Upper lobe of left lung (tissue), 6 donors: ENCODE measurements around the gene KMT2A. TPM values are rescaled to one million over a fixed set of nuclear protein-coding genes. Genes with fewer than 3 reads are reported as not detected.
A peak's percentile ranks its signal among the peaks of the same experiment; 100 is the strongest.

Source experiments
- ATAC-seq, 2 donors: fragments of 200-7000 bp; cut with Tn5 transposase; one replicate each; pipeline ENCODE4 v1.9.1; 2022; ENCODE audit warnings: mild to moderate bottlenecking in 2 of 2, moderate library complexity in 2 of 2; ENCODE audit not compliant: low FRiP score in 2 of 2
- DNase-seq, 2 donors: peaks; one replicate each; pipeline ENCODE4 v3.0.0-alpha.2; 2019 to 2020
- H3K27ac ChIP-seq, 4 donors: fragments of 200-600 bp; sonication (generic); one replicate each; pipeline ENCODE4 v1.5.1; 2016 to 2019
- H3K27me3 ChIP-seq, 4 donors: fragments of 200-600 bp; sonication (generic); one replicate each; pipeline ENCODE4 v1.5.1; 2017 to 2019
- H3K36me3 ChIP-seq, 4 donors: fragments of 200-600 bp; sonication (generic); one replicate each; pipeline ENCODE4 v1.5.1; 2016 to 2019
- H3K4me1 ChIP-seq, 4 donors: fragments of 200-600 bp; sonication (generic); one replicate each; pipeline ENCODE4 v1.5.1; 2018 to 2019
- H3K4me3 ChIP-seq, 4 donors: fragments of 200-600 bp; sonication (generic); one replicate each; pipeline ENCODE4 v1.5.1; 2017 to 2019; ENCODE audit warnings: mild to moderate bottlenecking in 2 of 4, moderate library complexity in 1 of 4
- H3K9me3 ChIP-seq, 4 donors: fragments of 200-600 bp; sonication (generic); one replicate each; pipeline ENCODE4 v1.5.1; 2018 to 2019
- EP300 ChIP-seq, 4 donors: sonication (generic); formaldehyde crosslinking; IDR thresholded peaks; one replicate each; pipeline ENCODE4 v1.5.1; 2017; ENCODE audit warnings: antibody characterized with exemption in 4 of 4, control low read depth in 2 of 4
- POLR2A ChIP-seq, 4 donors: fragments of 450-650 bp; IDR thresholded peaks; one replicate each; pipeline ENCODE4 v1.5.1; 2016 to 2017; ENCODE audit warnings: antibody characterized with exemption in 4 of 4, mild to moderate bottlenecking in 2 of 4
- POLR2AphosphoS5 ChIP-seq, 2 donors: sonication (generic); formaldehyde crosslinking; IDR thresholded peaks; one replicate each; pipeline ENCODE4 v1.5.1; 2017; ENCODE audit warnings: antibody characterized with exemption in 2 of 2
- WGBS, 2 donors: methylation state at CpG; one replicate each; pipeline ENCODE4 v1.1.5; 2017 to 2018; 5-methylcytosine and 5-hydroxymethylcytosine counted together
- total RNA-seq, 6 donors: library from RNA; depleted of rRNA in 4 of 6; stranded (reverse); fragments of >200 nt in 4 of 6; gene quantifications; one replicate each; pipeline versions ENCODE4 v1.1.0 to v1.2.1, GENCODE V29; 2016 to 2021
- TF ChIP-seq, protein P1 (sequence below), 6 experiments: fragments of 450-650 bp in 4 of 6; fragments of 200-600 bp in 2 of 6; sonication (generic) in 2 of 6; IDR thresholded peaks; one replicate each; pipeline ENCODE4 v1.5.1; 2016 to 2019; ENCODE audit warnings: antibody characterized with exemption in 6 of 6
- donor health status: DM: no; HTN: no; CAD: no; lungs with moderate emphysema.
- donor health status: DM: no; HTN: yes; CAD: no; lungs with severe emphysema.

KMT2A gene
- total RNA-seq, 6 donors from 2014 or later: 42.0 to 97.1 (median 58.4) TPM

DNA sequence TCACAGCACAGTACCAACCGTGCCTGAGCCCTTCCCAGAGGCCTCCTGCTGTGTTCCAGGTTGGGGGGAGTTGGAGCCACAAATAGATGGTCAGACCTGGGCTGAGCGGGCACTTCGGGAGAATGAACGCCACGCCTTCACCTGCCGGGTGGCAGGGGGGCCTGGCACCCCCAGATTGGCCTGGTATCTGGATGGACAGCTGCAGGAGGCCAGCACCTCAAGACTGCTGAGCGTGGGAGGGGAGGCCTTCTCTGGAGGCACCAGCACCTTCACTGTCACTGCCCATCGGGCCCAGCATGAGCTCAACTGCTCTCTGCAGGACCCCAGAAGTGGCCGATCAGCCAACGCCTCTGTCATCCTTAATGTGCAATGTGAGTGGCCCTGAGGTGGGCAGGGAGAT lies 95.8 kb downstream of the KMT2A start:
- WGBS, 2 donors: 90 to 94% methylated on average over 2 to 4 of the region's 10 CpGs
- H3K4me1 ChIP-seq: peaks cover 17 to 31% (median 26%) of the 10 kb centered on the region in 4 donors
- H3K27me3 ChIP-seq: no peaks in the 10 kb centered on the region
- ATAC-seq (no peak), DNase-seq (peak in 1 of 2 donors; percentile 50)
- H3K36me3 ChIP-seq: peaks cover 0 to 10% (median 0%) of the 10 kb centered on the region in 4 donors
- H3K27ac ChIP-seq: peak overlapping the region in 3 of 4 donors; percentile 54 to 84 (median 64)
- H3K9me3 ChIP-seq: no peaks in the 10 kb centered on the region
- H3K4me3 ChIP-seq: peak overlapping the region in 3 of 4 donors; percentile 70 to 100 (median 93)
- no peak for TF ChIP-seq POLR2A (IDR thresholded peaks at IDR 0.05)
- no peak for TF ChIP-seq POLR2AphosphoS5 (IDR thresholded peaks at IDR 0.05)
- TF ChIP-seq, protein P1, sequence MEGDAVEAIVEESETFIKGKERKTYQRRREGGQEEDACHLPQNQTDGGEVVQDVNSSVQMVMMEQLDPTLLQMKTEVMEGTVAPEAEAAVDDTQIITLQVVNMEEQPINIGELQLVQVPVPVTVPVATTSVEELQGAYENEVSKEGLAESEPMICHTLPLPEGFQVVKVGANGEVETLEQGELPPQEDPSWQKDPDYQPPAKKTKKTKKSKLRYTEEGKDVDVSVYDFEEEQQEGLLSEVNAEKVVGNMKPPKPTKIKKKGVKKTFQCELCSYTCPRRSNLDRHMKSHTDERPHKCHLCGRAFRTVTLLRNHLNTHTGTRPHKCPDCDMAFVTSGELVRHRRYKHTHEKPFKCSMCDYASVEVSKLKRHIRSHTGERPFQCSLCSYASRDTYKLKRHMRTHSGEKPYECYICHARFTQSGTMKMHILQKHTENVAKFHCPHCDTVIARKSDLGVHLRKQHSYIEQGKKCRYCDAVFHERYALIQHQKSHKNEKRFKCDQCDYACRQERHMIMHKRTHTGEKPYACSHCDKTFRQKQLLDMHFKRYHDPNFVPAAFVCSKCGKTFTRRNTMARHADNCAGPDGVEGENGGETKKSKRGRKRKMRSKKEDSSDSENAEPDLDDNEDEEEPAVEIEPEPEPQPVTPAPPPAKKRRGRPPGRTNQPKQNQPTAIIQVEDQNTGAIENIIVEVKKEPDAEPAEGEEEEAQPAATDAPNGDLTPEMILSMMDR (IDR thresholded peaks at IDR 0.05): no peak

DNA sequence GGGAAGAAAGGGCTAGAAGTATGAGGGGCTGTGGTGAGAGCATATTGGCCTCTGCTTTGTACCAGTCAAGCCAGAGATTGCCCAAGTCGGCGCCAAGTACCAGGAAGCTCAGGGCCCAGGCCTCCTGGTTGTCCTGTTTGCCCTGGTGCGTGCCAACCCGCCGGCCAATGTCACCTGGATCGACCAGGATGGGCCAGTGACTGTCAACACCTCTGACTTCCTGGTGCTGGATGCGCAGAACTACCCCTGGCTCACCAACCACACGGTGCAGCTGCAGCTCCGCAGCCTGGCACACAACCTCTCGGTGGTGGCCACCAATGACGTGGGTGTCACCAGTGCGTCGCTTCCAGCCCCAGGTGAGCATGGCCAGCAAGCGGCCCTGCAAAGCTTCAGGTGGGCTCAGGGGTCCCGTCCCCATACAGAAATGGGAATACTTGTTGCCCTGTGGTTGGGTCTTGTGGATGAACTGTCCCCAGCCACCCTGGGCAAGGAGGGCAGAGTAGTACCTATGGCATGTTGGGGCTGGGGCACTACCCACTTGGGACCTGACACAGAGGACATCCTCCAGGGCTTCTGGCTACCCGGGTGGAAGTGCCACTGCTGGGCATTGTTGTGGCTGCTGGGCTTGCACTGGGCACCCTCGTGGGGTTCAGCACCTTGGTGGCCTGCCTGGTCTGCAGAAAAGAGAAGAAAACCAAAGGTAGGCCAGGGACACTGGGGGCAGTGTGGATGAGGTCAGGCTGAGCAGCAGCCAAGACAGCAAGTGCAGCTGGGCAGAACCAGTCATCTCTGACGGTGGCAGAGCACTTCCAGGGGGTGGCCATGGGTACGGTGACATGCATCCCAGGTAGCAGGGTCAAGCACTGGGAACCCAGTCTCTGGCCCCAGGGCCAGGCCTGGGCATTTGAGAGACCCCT lies 96.8 kb downstream of the KMT2A start:
- peak overlapping the region in 1 of 4 donors; percentile 13 for H3K27ac ChIP-seq
- TF ChIP-seq, protein P1 (IDR thresholded peaks at IDR 0.05): no peak
- peak in 1 of 2 donors; percentile 65 for DNase-seq
- H3K4me3 ChIP-seq: no peak overlapping the region
- 82 to 93% methylated on average over 4 to 10 of the region's 19 CpGs for WGBS, 2 donors
- H3K27me3 ChIP-seq: no peaks in the 10 kb centered on the region
- peaks cover 17 to 27% (median 23%) of the 10 kb centered on the region in 4 donors for H3K4me1 ChIP-seq
- peaks cover 0 to 10% (median 0%) of the 10 kb centered on the region in 4 donors for H3K36me3 ChIP-seq
- no peaks in the 10 kb centered on the region for H3K9me3 ChIP-seq
- ATAC-seq: no peak

DNA sequence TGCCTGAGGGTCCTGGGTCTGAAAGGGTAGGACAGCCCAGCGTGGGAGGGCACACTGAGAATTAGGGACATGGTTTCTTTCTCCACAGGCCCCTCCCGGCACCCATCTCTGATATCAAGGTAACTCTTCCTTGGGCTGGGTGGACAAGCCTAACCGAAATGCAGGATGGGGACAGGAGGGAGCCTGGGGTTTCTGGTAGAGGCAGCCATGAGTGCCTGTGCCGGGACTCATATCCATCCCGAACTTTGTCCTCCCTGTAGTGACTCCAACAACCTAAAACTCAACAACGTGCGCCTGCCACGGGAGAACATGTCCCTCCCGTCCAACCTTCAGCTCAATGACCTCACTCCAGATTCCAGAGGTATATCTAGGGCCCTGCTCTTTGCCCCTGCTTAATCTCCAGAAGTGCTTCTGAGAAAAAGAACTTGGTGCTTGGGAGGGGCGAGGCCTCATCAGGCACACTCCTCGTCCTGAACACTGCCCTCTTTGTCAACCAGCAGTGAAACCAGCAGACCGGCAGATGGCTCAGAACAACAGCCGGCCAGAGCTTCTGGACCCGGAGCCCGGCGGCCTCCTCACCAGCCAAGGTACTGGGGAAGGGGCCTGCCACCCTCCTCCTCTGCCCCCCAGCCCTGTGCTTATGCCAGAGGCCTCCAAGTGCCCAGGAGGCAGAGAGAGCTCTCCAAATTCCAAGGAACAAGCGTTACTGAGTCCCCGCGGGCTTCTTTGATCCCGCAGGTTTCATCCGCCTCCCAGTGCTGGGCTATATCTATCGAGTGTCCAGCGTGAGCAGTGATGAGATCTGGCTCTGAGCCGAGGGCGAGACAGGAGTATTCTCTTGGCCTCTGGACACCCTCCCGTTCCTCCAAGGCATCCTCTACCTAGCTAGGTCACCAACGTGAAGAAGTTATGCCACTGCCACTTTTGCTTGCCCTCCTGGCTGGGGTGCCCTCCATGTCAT lies 97.8 kb downstream of the KMT2A start:
- Histone ChIP-seq H3K36me3 (peaks cover 0 to 10% (median 0%) of the 10 kb centered on the region in 4 donors), H3K27me3 (no peaks in the 10 kb centered on the region), H3K4me3 (no peak overlapping the region), H3K9me3 (no peaks in the 10 kb centered on the region), H3K27ac (peak overlapping the region in 2 of 4 donors; percentile 13 to 15), H3K4me1 (peaks cover 16 to 26% (median 23%) of the 10 kb centered on the region in 4 donors)
- ATAC-seq (no peak), DNase-seq (no peak)
- TF ChIP-seq, protein P1 (IDR thresholded peaks at IDR 0.05): no peak
- TF ChIP-seq POLR2AphosphoS5 (IDR thresholded peaks at IDR 0.05) (no peak), POLR2A (IDR thresholded peaks at IDR 0.05) (no peak), EP300 (IDR thresholded peaks at IDR 0.05) (no peak)
- WGBS, 2 donors: 73 to 83% methylated on average over 5 to 27 of the region's 27 CpGs

DNA sequence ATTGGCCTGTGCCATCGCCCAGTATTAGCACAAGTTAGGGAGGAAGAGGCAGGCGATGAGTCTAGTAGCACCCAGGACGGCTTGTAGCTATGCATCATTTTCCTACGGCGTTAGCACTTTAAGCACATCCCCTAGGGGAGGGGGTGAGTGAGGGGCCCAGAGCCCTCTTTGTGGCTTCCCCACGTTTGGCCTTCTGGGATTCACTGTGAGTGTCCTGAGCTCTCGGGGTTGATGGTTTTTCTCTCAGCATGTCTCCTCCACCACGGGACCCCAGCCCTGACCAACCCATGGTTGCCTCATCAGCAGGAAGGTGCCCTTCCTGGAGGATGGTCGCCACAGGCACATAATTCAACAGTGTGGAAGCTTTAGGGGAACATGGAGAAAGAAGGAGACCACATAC lies 99.0 kb downstream of the KMT2A start:
- no peaks in the 10 kb centered on the region for H3K9me3 ChIP-seq
- 76 to 85% methylated on average over 9 of the region's 9 CpGs for WGBS, 2 donors
- no peak for ATAC-seq

More for the DNA sequence above, 99.0 kb downstream of the KMT2A start:
- Histone ChIP-seq H3K27ac (no peak overlapping the region), H3K27me3 (no peaks in the 10 kb centered on the region), H3K4me1 (peaks cover 6 to 14% (median 12%) of the 10 kb centered on the region in 4 donors), H3K36me3 (peaks cover 0 to 10% (median 0%) of the 10 kb centered on the region in 4 donors), H3K4me3 (no peak overlapping the region)
- DNase-seq: no peak
- TF ChIP-seq EP300 (IDR thresholded peaks at IDR 0.05) (no peak), POLR2A (IDR thresholded peaks at IDR 0.05) (no peak), POLR2AphosphoS5 (IDR thresholded peaks at IDR 0.05) (no peak)
- TF ChIP-seq, protein P1 (IDR thresholded peaks at IDR 0.05): no peak
